CD4-positive, alpha-beta T cell treated with Interleukin-6 for 4 hours (primary cell): ENCODE measurements around the gene MANF.
"Not testable (repeated sequence)": the region's sequence is repeated elsewhere in the genome, so short reads cannot be mapped to it uniquely, and the experiment has no call there.

Experiments
- DNase-seq: peaks from one replicate; pipeline ENCODE4 v3.0.0-alpha.2; 2020; ENCODE audit warnings: mixed read lengths

Gene MANF

GRCh38 chr3:51373658-51374421, 11.3 kb upstream of the MANF start:
- DNase-seq: no peak

DNA sequence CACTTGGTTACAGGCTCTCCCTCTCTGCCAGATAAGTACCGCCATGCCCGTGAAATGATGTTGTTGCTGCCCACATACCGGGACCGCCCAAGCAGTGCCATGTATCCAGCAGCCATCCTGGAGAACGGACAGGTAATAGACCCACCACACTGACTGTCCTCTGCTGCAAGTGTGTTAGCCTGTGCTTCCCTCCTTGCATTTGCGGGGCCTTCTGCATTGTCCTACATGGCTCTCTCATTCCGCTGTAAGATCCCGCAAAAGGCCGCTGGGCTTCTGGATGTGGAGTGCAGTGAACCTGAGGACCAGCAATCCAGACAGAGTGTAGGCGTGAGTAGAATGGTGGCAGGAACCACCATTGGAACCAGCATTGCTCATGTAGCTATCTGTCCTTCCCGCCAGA, 10.6 kb upstream of the MANF start:
- no peak for DNase-seq

DNA sequence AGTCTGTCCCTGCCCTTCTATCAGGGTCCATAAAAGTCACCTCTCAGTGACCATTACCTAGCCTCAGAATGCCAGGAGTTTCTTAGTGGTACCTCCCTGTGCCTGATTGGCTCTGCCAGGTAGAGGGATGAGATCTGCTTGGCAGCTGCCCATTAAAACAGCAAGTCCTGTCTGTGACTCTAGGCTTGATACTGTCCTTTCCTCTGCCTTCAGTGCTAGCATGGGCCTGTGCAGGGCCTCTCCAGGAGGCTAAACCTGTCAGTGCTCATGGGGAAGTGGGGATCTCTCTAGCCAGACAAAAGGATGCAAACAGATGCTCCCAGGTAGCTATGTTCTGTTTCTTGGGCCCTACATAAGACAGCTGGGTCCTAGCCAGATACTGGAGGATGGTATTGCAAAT, 10.0 kb upstream of the MANF start:
- no peak for DNase-seq

DNA sequence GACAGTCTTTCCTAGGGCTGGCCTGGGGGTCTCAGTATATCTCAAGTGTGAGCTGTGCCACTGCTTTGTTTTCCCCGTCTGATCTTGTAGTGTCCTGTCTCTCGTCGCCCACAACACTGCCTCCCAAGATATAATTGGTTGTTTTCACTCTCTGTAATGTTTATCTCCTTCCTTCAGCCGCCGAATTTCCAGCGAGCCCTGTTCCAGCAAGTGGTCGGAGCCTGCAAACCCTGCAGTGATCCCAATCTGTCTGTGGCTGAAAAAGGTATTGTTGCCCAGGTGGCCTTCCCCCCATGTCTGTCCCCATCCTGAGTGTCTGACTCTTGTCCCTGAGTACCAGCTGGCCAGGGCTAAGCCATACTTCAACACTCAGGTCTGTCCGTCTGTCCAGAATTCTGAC, 9.5 kb upstream of the MANF start:
- DNase-seq: no peak

GRCh38 chr3:51378065-51378464, 7.0 kb upstream of the MANF start:
- DNase-seq: no peak

GRCh38 chr3:51378726-51379125, 6.4 kb upstream of the MANF start:
- no peak for DNase-seq

GRCh38 chr3:51379301-51379700, 5.8 kb upstream of the MANF start:
- DNase-seq: no peak

- DNase-seq: no peak
Measured at GRCh38 chr3:51379746-51380455, 5.2 kb upstream of the MANF start.

- no peak for DNase-seq
Measured at GRCh38 chr3:51380601-51381332, 4.3 kb upstream of the MANF start.

DNA sequence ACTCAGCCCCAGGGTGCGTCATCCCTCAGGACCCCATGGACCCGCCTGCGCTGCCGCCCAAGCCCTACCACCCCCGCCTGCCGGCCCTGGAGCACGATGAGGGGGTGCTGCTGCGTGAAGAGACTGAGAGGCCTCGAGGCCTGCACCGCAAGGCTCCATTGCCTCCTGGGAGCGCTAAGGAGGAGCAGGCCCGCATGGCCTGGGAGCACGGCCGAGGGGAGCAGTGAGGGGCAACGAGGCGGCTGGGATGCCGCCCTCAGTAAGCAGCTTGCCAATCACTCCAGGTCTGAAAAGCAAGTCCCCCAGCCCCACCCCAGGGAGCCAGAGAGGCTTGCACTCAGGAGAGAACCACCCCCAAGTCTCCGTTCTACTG, 3.8 kb upstream of the MANF start:
- no peak for DNase-seq

GRCh38 chr3:51382076-51382745, 2.9 kb upstream of the MANF start:
- DNase-seq: no peak

DNA sequence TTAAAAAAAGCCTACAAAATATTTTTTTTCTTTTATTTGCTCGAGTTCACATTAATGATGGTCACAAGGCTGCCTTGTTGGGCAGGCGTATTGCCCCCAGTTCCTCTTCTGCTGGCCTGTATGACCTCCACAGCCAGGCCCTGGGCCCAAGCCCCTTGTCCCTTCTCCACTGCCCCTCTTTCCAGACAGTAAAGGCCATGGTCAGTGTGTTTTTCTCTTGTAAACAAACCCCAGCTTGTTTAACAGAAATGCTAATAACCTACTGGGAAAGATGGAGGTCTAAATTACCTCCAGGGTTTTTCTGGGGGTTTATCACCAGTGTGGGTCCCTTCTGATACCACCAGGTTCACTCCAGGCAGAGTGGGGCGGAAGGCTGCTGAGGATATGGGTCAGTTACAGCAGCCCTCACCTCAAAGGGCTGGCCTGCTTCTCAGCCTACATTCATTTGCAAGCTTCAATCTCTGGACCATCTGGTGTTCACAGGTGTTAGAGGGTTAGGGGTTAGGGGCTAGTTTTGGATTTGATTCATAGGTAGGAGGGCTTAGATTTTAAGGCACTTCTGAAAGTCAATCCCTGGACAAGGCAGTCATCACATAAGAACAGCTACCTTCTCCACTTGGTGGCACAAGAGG, 2.0 kb upstream of the MANF start:
- DNase-seq: no peak

DNA sequence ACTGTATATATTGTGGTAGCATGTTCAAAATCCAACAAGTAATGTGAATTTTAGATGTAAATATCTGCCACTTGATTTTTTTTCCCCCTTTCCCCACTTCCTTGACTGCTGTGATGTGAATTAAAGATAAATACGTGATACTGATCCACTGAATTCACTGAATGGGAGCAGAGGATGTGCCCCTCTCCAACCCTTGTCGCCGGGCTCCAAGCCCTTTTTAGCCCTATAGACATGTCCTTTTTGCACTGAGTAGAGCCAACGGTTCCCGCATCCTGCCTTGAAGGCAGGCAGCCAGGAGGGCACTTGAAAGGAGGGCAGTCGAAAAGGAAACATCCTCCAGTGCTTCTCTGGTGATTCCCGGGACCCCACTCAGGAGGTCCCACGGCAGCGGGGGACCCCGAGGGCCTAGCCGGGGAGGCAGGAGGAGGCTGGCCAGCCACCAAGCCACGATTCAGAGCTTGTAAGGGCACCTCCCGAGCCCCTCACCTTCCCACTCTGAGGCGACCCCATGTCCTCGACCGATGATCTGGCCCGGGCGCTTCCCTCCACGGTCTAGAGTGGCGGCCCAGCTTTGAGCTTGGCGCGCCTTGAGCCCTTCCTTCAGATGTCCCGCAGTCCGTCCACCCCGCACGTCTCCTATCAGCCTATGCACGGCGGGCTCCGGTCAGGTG, 901 bp upstream of the MANF start:
- DNase-seq: peak; percentile 33

- DNase-seq: no peak
Measured at GRCh38 chr3:51385621-51386091, 565 bp downstream of the MANF start.

- no peak for DNase-seq
Measured at GRCh38 chr3:51386159-51386851, 1.2 kb downstream of the MANF start.

DNA sequence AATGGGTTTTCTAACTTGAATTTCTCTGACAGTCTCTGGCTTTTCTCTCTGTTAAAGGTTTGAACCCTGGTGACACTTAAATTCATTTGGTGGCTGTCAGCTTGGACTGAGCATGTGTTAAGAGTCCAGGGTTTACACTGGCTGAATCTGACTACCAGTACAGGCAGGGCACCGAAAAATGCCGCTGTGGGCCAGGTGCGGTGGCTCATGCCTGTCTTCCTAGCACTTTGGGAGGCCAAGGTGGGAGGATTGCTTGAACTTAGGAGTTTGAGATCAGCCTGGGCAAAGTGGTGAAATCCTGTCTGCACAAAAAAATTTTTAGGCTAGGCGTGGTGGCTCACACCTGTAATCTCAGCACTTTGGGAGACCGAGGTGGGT, 1.8 kb downstream of the MANF start:
- DNase-seq: no peak

- not testable (repeated sequence) for DNase-seq
Measured at GRCh38 chr3:51387281-51387680, 2.2 kb downstream of the MANF start.

GRCh38 chr3:51388286-51389029, 3.4 kb downstream of the MANF start:
- DNase-seq: no peak

DNA sequence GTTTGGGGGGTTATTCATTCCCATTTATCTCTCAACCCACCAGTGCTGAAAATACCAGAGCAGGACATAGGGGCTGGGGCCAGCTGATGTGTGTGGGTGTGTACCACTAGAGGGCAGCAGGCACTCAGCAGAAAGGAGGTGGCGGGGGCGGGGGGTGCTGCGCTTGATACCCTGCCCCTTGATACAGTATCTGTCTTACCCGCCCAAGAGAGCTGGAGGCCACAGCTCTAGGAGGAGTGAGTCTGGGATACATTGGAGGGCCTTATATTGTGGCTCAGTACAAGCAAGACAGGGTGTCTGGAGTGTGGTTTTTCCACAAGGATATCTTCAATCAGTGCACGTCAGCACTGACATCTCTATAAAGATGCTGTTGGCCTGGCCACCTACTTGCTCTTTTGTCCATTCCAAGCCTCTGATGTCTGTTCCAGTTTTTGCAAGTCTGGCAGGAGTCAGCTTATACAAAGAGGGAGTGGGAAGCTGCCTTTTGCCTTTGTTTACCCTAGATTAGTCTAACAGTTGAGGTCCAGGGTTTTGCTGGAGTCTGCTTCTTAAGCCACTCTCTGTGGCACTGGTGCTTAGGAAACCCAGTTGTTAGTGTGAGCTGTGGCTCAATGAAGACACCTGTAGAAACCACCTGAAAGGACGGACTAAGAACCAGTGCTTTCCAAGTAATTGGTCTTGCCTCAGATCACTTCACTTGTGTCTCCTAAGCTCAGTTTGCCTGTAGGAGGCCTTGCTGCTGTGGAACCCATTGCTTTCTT, 4.5 kb downstream of the MANF start:
- peak; percentile 72 for DNase-seq
